ENCODE results near the gene OR2F2.

GRCh38 chr7:143947111-143947510 lies 12.1 kb downstream of the OR2F2 start:
- TF ChIP-seq CTCF (conservative IDR thresholded peaks at IDR 0.05; ENCODE audit: low read length) (no peak), EZH2phosphoT487 (IDR thresholded peaks at IDR 0.05; ENCODE audit: borderline replicate concordance, low read depth, low read length) (no peak)

Data from OCI-LY7 (cell line).